GM20000 (cell line): Measurements from ENCODE around the gene TRMT44.
"Not testable (repeated sequence)": the region's sequence is repeated elsewhere in the genome, so short reads cannot be mapped to it uniquely, and the experiment has no call there.

ENCODE experiments used
- DNase-seq: peaks from one replicate; pipeline ENCODE4 v3.0.0; 2012; ENCODE audit warnings: low spot score
- CTCF ChIP-seq: IDR thresholded peaks from 2 replicates; pipeline ENCODE4 v1.5.1; 2012; ENCODE audit warnings: mild to moderate bottlenecking, control low read depth; ENCODE audit errors: extremely low read depth, missing control alignments

Gene TRMT44

GRCh38 chr4:8475751-8476575 lies 35.4 kb downstream of the TRMT44 start:
- no peak for DNase-seq
- TF ChIP-seq CTCF, result no peak

- no peak for DNase-seq
- no peak for TF ChIP-seq CTCF
Observed at GRCh38 chr4:8477095-8477635, 36.6 kb downstream of the TRMT44 start.

GRCh38 chr4:8477676-8478075 lies 37.1 kb downstream of the TRMT44 start:
- DNase-seq, result no peak
- TF ChIP-seq CTCF, result no peak

- no peak for DNase-seq
- no peak for TF ChIP-seq CTCF
Observed at GRCh38 chr4:8478371-8478770, 37.8 kb downstream of the TRMT44 start.

- TF ChIP-seq CTCF, result no peak
- DNase-seq, result no peak
Observed at GRCh38 chr4:8478801-8479744, 38.5 kb downstream of the TRMT44 start.

GRCh38 chr4:8480221-8480620 lies 39.6 kb downstream of the TRMT44 start:
- DNase-seq, result no peak

GRCh38 chr4:8486643-8487042 lies 46.1 kb downstream of the TRMT44 start:
- DNase-seq, result not testable (repeated sequence)

More at GRCh38 chr4:8480221-8480620, 39.6 kb downstream of the TRMT44 start:
- no peak for TF ChIP-seq CTCF
